Keratinocyte (primary cell): ENCODE results near the gene TAF1B. TPM values are rescaled to one million over a fixed set of nuclear protein-coding genes. Genes with fewer than 3 reads are reported as not detected.

Source experiments
- DNase-seq: peaks from one replicate; pipeline ENCODE4 v3.0.0-alpha.2; 2011; ENCODE audit warnings: low read depth, missing footprints, low spot score
- FAIRE-seq: peaks from 2 replicates; lab custom pipeline; 2011; peaks lifted over from hg19 to GRCh38; lab: Jason Lieb, UNC
- H2AFZ ChIP-seq: 2 replicates; pipeline ENCODE4 v1.6.0; 2012; ENCODE audit warnings: low read length, control low read depth, inconsistent platforms; ENCODE audit not compliant: control insufficient read depth
- H3K27ac ChIP-seq: 2 replicates; pipeline ENCODE4 v1.5.1; 2011; ENCODE audit warnings: low read length; ENCODE audit not compliant: control insufficient read depth, insufficient read depth
- H3K27me3 ChIP-seq: 3 replicates; pipeline ENCODE4 v1.6.0; 2011; ENCODE audit warnings: low read length; ENCODE audit not compliant: control insufficient read depth, insufficient read depth; ENCODE audit errors: extremely low read depth
- H3K36me3 ChIP-seq, 2 experiments: 2 replicates in 1 of 2; 3 replicates in 1 of 2; pipeline ENCODE4 v1.5.1; 2011; ENCODE audit warnings: low read length in 2 of 2, mild to moderate bottlenecking in 1 of 2; ENCODE audit not compliant: control insufficient read depth in 2 of 2, insufficient read depth in 2 of 2; ENCODE audit errors: extremely low read depth in 1 of 2
- H3K4me1 ChIP-seq: 3 replicates; pipeline ENCODE4 v1.5.1; 2011; ENCODE audit warnings: low read length; ENCODE audit not compliant: control insufficient read depth, insufficient read depth; ENCODE audit errors: extremely low read depth
- H3K4me2 ChIP-seq: 3 replicates; pipeline ENCODE4 v1.6.0; 2011; ENCODE audit warnings: low read depth, low read length; ENCODE audit not compliant: control insufficient read depth, insufficient read depth; ENCODE audit errors: extremely low read depth
- H3K4me3 ChIP-seq, 3 experiments: fragments of 200-600 bp in 1 of 3; sonication (generic) in 1 of 3; 2 replicates in 2 of 3; 3 replicates in 1 of 3; pipeline ENCODE4 v1.5.1; 2011 to 2016; ENCODE audit warnings: low read length in 3 of 3, mild to moderate bottlenecking in 3 of 3, control low read depth in 2 of 3, inconsistent platforms in 1 of 3, low read depth in 1 of 3, mixed read lengths in 1 of 3, mixed run types in 1 of 3, moderate library complexity in 1 of 3; ENCODE audit not compliant: control insufficient read depth in 2 of 3, insufficient read depth in 2 of 3; ENCODE audit errors: extremely low read depth in 1 of 3
- H3K79me2 ChIP-seq: 2 replicates; pipeline ENCODE4 v1.6.0; 2012; ENCODE audit warnings: low read length; ENCODE audit not compliant: control insufficient read depth, insufficient read depth
- H3K9ac ChIP-seq: 3 replicates; pipeline ENCODE4 v1.6.0; 2011; ENCODE audit warnings: low read length; ENCODE audit not compliant: control insufficient read depth, insufficient read depth; ENCODE audit errors: extremely low read depth
- H3K9me1 ChIP-seq: 3 replicates; pipeline ENCODE4 v1.6.0; 2011; ENCODE audit warnings: low read length; ENCODE audit not compliant: control insufficient read depth, insufficient read depth; ENCODE audit errors: extremely low read depth
- H3K9me3 ChIP-seq: 2 replicates; pipeline ENCODE4 v1.5.1; 2012; ENCODE audit warnings: low read depth, low read length; ENCODE audit not compliant: control insufficient read depth
- H4K20me1 ChIP-seq: 3 replicates; pipeline ENCODE4 v1.6.0; 2011; ENCODE audit warnings: low read length; ENCODE audit not compliant: control insufficient read depth, insufficient read depth; ENCODE audit errors: extremely low read depth
- EZH2 ChIP-seq: IDR thresholded peaks from one replicate; pipeline ENCODE4 v1.6.1; 2012; ENCODE audit warnings: inconsistent platforms, mild to moderate bottlenecking, low read length, moderate library complexity
- dilution Hi-C: fragments of 300-500 bp; cut with MboI; formaldehyde crosslinking; loops from one replicate; pipeline ENCODE4 v1.7.0; 2020; ENCODE audit warnings: low sequenced_read_pairs; ENCODE audit not compliant: extremely low pct_ligation_motif_present
- polyA plus RNA-seq, 5 experiments: library from polyadenylated mRNA; depleted of rRNA in 3 of 5; stranded (reverse) in 3 of 5; stranded (forward) in 1 of 5; unstranded in 1 of 5; fragments of >200 nt; gene quantifications; 1 replicate in 1 of 5; 2 replicates in 3 of 5; 3 replicates in 1 of 5; pipeline versions ENCODE4 v1.2.1 to v1.2.3, GENCODE V29; 2011 to 2012; ENCODE audit warnings: missing spikeins in 2 of 5, low read depth in 1 of 5, low replicate concordance in 1 of 5
- TF ChIP-seq, protein P1 (sequence below), 3 experiments: IDR thresholded peaks in 1 of 3; conservative IDR thresholded peaks in 1 of 3; optimal IDR thresholded peaks in 1 of 3; 2 replicates in 2 of 3; 3 replicates in 1 of 3; pipeline versions ENCODE3 to v1.5.1; 2011; ENCODE audit warnings: low read length in 3 of 3, mild to moderate bottlenecking in 3 of 3, moderate library complexity in 2 of 3, control low read depth in 1 of 3, inconsistent platforms in 1 of 3; ENCODE audit not compliant: insufficient read depth in 2 of 3; ENCODE audit errors: extremely low read depth in 1 of 3

Gene TAF1B
- polyA plus RNA-seq, 1 donor (not counting 4 experiments of a cell fraction or from before 2014, with no cell fraction given), result 16.5 TPM

DNA sequence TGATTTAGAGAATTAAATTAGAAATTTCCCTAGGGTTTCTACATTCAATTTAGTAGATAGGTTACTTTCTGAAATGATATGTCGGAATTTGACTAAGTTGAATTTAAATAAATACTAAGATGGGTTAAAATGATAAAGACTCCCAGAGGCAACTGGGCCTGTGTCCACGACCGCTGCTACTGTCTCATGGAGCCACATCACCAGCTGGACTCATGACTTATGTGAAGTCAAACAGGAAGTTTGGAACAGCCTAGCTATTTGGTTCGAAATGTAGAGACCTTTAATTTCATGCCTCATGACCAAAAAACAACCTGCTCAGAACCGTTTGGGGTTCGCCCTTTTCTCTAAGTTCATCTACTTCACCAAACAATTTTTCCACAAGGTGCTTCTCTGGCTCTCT is 130.4 kb downstream of the TAF1B start:
- no peak overlapping the region for H2AFZ ChIP-seq
- H3K79me2 ChIP-seq, result no peaks in the 10 kb centered on the region
- FAIRE-seq, result no peak
- no peak for DNase-seq
- no peaks in the 10 kb centered on the region for H3K9me3 ChIP-seq
- H3K27ac ChIP-seq, result no peak overlapping the region
- H3K27me3 ChIP-seq, result no peaks in the 10 kb centered on the region
- H3K4me1 ChIP-seq, result peaks cover 20% of the 10 kb centered on the region
- H3K9ac ChIP-seq, result no peak overlapping the region
- H3K4me3 ChIP-seq, result no peak overlapping the region
- no peak for TF ChIP-seq EZH2
- TF ChIP-seq, protein P1, sequence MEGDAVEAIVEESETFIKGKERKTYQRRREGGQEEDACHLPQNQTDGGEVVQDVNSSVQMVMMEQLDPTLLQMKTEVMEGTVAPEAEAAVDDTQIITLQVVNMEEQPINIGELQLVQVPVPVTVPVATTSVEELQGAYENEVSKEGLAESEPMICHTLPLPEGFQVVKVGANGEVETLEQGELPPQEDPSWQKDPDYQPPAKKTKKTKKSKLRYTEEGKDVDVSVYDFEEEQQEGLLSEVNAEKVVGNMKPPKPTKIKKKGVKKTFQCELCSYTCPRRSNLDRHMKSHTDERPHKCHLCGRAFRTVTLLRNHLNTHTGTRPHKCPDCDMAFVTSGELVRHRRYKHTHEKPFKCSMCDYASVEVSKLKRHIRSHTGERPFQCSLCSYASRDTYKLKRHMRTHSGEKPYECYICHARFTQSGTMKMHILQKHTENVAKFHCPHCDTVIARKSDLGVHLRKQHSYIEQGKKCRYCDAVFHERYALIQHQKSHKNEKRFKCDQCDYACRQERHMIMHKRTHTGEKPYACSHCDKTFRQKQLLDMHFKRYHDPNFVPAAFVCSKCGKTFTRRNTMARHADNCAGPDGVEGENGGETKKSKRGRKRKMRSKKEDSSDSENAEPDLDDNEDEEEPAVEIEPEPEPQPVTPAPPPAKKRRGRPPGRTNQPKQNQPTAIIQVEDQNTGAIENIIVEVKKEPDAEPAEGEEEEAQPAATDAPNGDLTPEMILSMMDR (optimal IDR thresholded peaks at IDR 0.05 in 1 of 3, IDR thresholded peaks at IDR 0.05 in 1 of 3, conservative IDR thresholded peaks at IDR 0.05 in 1 of 3; ENCODE audit: extremely low read depth in 1 of 3, insufficient read depth in 2 of 3, low read length in 3 of 3), result no peak
- H3K4me2 ChIP-seq, result no peak overlapping the region
- H3K36me3 ChIP-seq, result no peaks in the 10 kb centered on the region
- no peaks in the 10 kb centered on the region for H3K9me1 ChIP-seq
- dilution Hi-C loops, result no loop called here
- H4K20me1 ChIP-seq, result no peaks in the 10 kb centered on the region

DNA sequence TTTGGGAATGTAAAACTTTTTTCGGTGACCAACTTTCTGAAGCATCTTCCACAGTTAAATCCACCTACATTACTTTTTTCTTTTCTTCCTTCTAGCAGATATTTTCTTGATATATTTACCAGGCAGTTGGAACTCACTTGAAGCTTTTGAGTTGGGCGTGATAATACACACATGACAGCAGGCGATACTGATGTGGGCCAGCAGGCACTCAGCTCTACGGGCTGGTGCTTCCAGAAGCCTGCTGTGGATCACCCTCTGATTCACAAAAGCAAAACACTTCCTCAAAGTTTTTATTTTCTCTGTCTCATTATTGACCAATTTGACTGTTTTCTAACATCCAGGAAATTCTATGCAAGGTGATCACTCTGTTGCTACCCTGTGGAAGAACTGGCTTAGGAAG is 131.1 kb downstream of the TAF1B start:
- Histone ChIP-seq H3K9me1 (no peaks in the 10 kb centered on the region), H3K4me3 (no peak overlapping the region), H3K79me2 (no peaks in the 10 kb centered on the region), H3K36me3 (no peaks in the 10 kb centered on the region), H3K4me2 (no peak overlapping the region), H3K9me3 (no peaks in the 10 kb centered on the region), H3K4me1 (peaks cover 20% of the 10 kb centered on the region), H3K9ac (no peak overlapping the region), H4K20me1 (no peaks in the 10 kb centered on the region), H3K27me3 (no peaks in the 10 kb centered on the region), H3K27ac (no peak overlapping the region), H2AFZ (no peak overlapping the region)
- DNase-seq (no peak), FAIRE-seq (no peak)
- TF ChIP-seq, protein P1 (optimal IDR thresholded peaks at IDR 0.05 in 1 of 3, IDR thresholded peaks at IDR 0.05 in 1 of 3, conservative IDR thresholded peaks at IDR 0.05 in 1 of 3; ENCODE audit: extremely low read depth in 1 of 3, insufficient read depth in 2 of 3, low read length in 3 of 3), result no peak
- no peak for TF ChIP-seq EZH2
- dilution Hi-C loops, result no loop called here
